Neural cell (in vitro differentiated cells): ENCODE results near the gene TUBB2A. TPM values are rescaled to one million over a fixed set of nuclear protein-coding genes. Genes with fewer than 3 reads are reported as not detected.

Experiments
- H2AFZ ChIP-seq: fragments of 200-600, 300-800 bp; sonication (generic), shearing (Covaris generic); 2 replicates; pipeline ENCODE4 v1.6.0; 2014; ENCODE audit warnings: low read depth, mild to moderate bottlenecking, antibody characterized with exemption, low read length, moderate library complexity
- H3F3A ChIP-seq: fragments of 200-600 bp; shearing (Covaris generic); 2 replicates; pipeline ENCODE4 v1.6.1; 2016; ENCODE audit warnings: mild to moderate bottlenecking, moderate library complexity, mixed read lengths, antibody characterized with exemption, low read length; ENCODE audit not compliant: insufficient read depth, poor library complexity, severe bottlenecking
- H3K27ac ChIP-seq: fragments of 200-600, 300-800 bp; sonication (generic), shearing (Covaris generic); 2 replicates; pipeline ENCODE4 v1.5.1; 2014; ENCODE audit warnings: mild to moderate bottlenecking, low read length, moderate library complexity
- H3K27me3 ChIP-seq: fragments of 300-800, 200-600 bp; sonication (generic), shearing (Covaris generic); 2 replicates; pipeline ENCODE4 v1.6.0; 2014; ENCODE audit warnings: mild to moderate bottlenecking, low read depth, low read length, moderate library complexity; ENCODE audit not compliant: insufficient read depth
- H3K36me3 ChIP-seq: fragments of 300-800, 200-600 bp; sonication (generic), shearing (Covaris generic); 2 replicates; pipeline ENCODE4 v1.5.1; 2014; ENCODE audit warnings: mild to moderate bottlenecking, antibody characterized with exemption, low read length, moderate library complexity; ENCODE audit not compliant: insufficient read depth
- H3K4me2 ChIP-seq: fragments of 300-800, 200-600 bp; sonication (generic), shearing (Covaris generic); 2 replicates; pipeline ENCODE4 v1.6.0; 2014; ENCODE audit warnings: mild to moderate bottlenecking, low read length
- H3K4me3 ChIP-seq: fragments of 300-800, 200-600 bp; sonication (generic), shearing (Covaris generic); 2 replicates; pipeline ENCODE4 v1.5.1; 2014; ENCODE audit warnings: mild to moderate bottlenecking, low read length, moderate library complexity
- H3K79me2 ChIP-seq: fragments of 200-600 bp; shearing (Covaris generic); replicated peaks from 2 replicates; pipeline ENCODE4 v1.6.0; 2014; ENCODE audit warnings: mild to moderate bottlenecking, low read length, moderate library complexity; ENCODE audit not compliant: insufficient read depth
- H3K9ac ChIP-seq: fragments of 300-800, 200-600 bp; sonication (generic), shearing (Covaris generic); 2 replicates; pipeline ENCODE4 v1.6.1; 2016; ENCODE audit warnings: mild to moderate bottlenecking, low read length, mixed read lengths
- H3K9me2 ChIP-seq: fragments of 200-600 bp; shearing (Covaris generic); 2 replicates; pipeline ENCODE4 v1.6.1; 2016; ENCODE audit warnings: mild to moderate bottlenecking, low read length, mixed read lengths; ENCODE audit not compliant: insufficient read depth
- H3K9me3 ChIP-seq: fragments of 200-600, 300-800 bp; sonication (generic), shearing (Covaris generic); 2 replicates; pipeline ENCODE4 v1.6.1; 2016; ENCODE audit warnings: mild to moderate bottlenecking, mixed run types, low read length, moderate library complexity, mixed read lengths
- H4K20me1 ChIP-seq: fragments of 200-600 bp; shearing (Covaris generic); 2 replicates; pipeline ENCODE4 v1.6.1; 2016; ENCODE audit warnings: mild to moderate bottlenecking, mixed run types; ENCODE audit not compliant: insufficient read depth
- CTCF ChIP-seq: fragments of 450-650 bp; IDR thresholded peaks from 2 replicates; pipeline ENCODE4 v1.5.1; 2014; ENCODE audit warnings: antibody characterized with exemption, mild to moderate bottlenecking, moderate library complexity; ENCODE audit not compliant: poor library complexity, severe bottlenecking
- EP300 ChIP-seq: fragments of 450-650 bp; conservative IDR thresholded peaks from 2 replicates; pipeline ENCODE4 v1.6.1; 2014; ENCODE audit warnings: antibody characterized with exemption, mild to moderate bottlenecking, moderate library complexity; ENCODE audit not compliant: poor library complexity, severe bottlenecking
- EZH2 ChIP-seq: fragments of 200-600, 300-800 bp; shearing (Covaris generic), sonication (generic); IDR thresholded peaks from 2 replicates; pipeline ENCODE4 v1.6.1; 2014; ENCODE audit warnings: antibody characterized with exemption, low read length, borderline replicate concordance, mild to moderate bottlenecking; ENCODE audit not compliant: insufficient read depth, poor library complexity, severe bottlenecking
- MXI1 ChIP-seq: fragments of 450-650 bp; conservative IDR thresholded peaks from 2 replicates; pipeline ENCODE4 v1.6.1; 2014; ENCODE audit warnings: antibody characterized with exemption, mild to moderate bottlenecking; ENCODE audit not compliant: poor library complexity, severe bottlenecking
- POLR2AphosphoS5 ChIP-seq: IDR thresholded peaks from 2 replicates; pipeline ENCODE4 v1.6.1; 2012
- RAD21 ChIP-seq: fragments of 450-650 bp; conservative IDR thresholded peaks from 2 replicates; pipeline ENCODE4 v1.6.1; 2014; ENCODE audit warnings: antibody characterized with exemption, mild to moderate bottlenecking, moderate library complexity
- REST ChIP-seq: IDR thresholded peaks from 2 replicates; pipeline ENCODE4 v1.6.1; 2012; ENCODE audit warnings: borderline replicate concordance
- SMC3 ChIP-seq: fragments of 450-650 bp; conservative IDR thresholded peaks from 2 replicates; pipeline ENCODE4 v1.6.1; 2014; ENCODE audit warnings: antibody characterized with exemption, mild to moderate bottlenecking, moderate library complexity; ENCODE audit not compliant: poor library complexity
- TAF1 ChIP-seq: IDR thresholded peaks from 2 replicates; pipeline ENCODE4 v1.6.1; 2012; ENCODE audit warnings: low read depth
- polyA plus RNA-seq: library from polyadenylated mRNA; depleted of rRNA; stranded (reverse); fragments of >200 nt; gene quantifications from 2 replicates; pipeline ENCODE4 v1.2.3, GENCODE V29; 2014

Gene TUBB2A
- polyA plus RNA-seq, 1 donor from 2014 or later: 1,088 TPM

GRCh38 chr6:3205913-3206312, 48.6 kb upstream of the TUBB2A start:
- Histone ChIP-seq H3K9ac (no peak overlapping the region), H3K27ac (no peak overlapping the region), H3K9me3 (no peaks in the 10 kb centered on the region), H3K4me2 (no peak overlapping the region), H3K4me3 (no peak overlapping the region), H3K27me3 (no peaks in the 10 kb centered on the region), H2AFZ (no peak overlapping the region), H3F3A (no peaks in the 10 kb centered on the region), H4K20me1 (no peaks in the 10 kb centered on the region), H3K9me2 (no peaks in the 10 kb centered on the region), H3K36me3 (no peaks in the 10 kb centered on the region), H3K79me2 (no peaks in the 10 kb centered on the region)
- TF ChIP-seq POLR2AphosphoS5 (no peak), MXI1 (no peak), CTCF (no peak), REST (no peak), EZH2 (no peak), RAD21 (no peak), SMC3 (no peak), TAF1 (no peak), EP300 (no peak)

GRCh38 chr6:3204921-3205320, 47.6 kb upstream of the TUBB2A start:
- Histone ChIP-seq H3K9me2 (no peaks in the 10 kb centered on the region), H3K4me2 (no peak overlapping the region), H3K27me3 (no peaks in the 10 kb centered on the region), H3K79me2 (no peaks in the 10 kb centered on the region), H3K9me3 (no peaks in the 10 kb centered on the region), H3K36me3 (no peaks in the 10 kb centered on the region), H3K9ac (no peak overlapping the region), H3K27ac (no peak overlapping the region), H3K4me3 (no peak overlapping the region), H4K20me1 (no peaks in the 10 kb centered on the region), H2AFZ (no peak overlapping the region), H3F3A (no peaks in the 10 kb centered on the region)
- TF ChIP-seq POLR2AphosphoS5 (no peak), MXI1 (no peak), SMC3 (no peak), EP300 (no peak), EZH2 (no peak), TAF1 (no peak), CTCF (no peak), REST (no peak), RAD21 (no peak)
